Hepatocyte (in vitro differentiated cells): Measurements from ENCODE around the gene RNF7. TPM values are rescaled to one million over a fixed set of nuclear protein-coding genes. Genes with fewer than 3 reads are reported as not detected.
A peak's percentile ranks its signal among the peaks of the same experiment; 100 is the strongest.

Source experiments
- DNase-seq: peaks from one replicate; pipeline ENCODE4 v3.0.0-alpha.2; 2016; ENCODE audit warnings: low spot score
- H2AFZ ChIP-seq: fragments of 200-600 bp; sonication (generic); 2 replicates; pipeline ENCODE4 v1.6.0; 2016; ENCODE audit warnings: antibody characterized with exemption, mild to moderate bottlenecking
- H3K27ac ChIP-seq: fragments of 200-600 bp; sonication (generic); 2 replicates; pipeline ENCODE4 v1.5.1; 2016; ENCODE audit warnings: mild to moderate bottlenecking
- H3K27me3 ChIP-seq: fragments of 200-600 bp; sonication (generic); 2 replicates; pipeline ENCODE4 v1.6.1; 2016
- H3K36me3 ChIP-seq: fragments of 200-600 bp; sonication (generic); replicated peaks from 2 replicates; pipeline ENCODE4 v1.5.1; 2016; ENCODE audit warnings: low read depth; ENCODE audit not compliant: insufficient read depth
- H3K4me1 ChIP-seq: fragments of 200-600 bp; sonication (generic); 2 replicates; pipeline ENCODE4 v1.5.1; 2016; ENCODE audit warnings: mild to moderate bottlenecking, moderate library complexity; ENCODE audit not compliant: insufficient read depth
- H3K4me2 ChIP-seq: fragments of 200-600 bp; sonication (generic); 2 replicates; pipeline ENCODE4 v1.6.0; 2016
- H3K4me3 ChIP-seq: fragments of 200-600 bp; sonication (generic); 2 replicates; pipeline ENCODE4 v1.5.1; 2016; ENCODE audit warnings: mild to moderate bottlenecking
- H3K79me2 ChIP-seq: fragments of 200-600 bp; sonication (generic); 2 replicates; pipeline ENCODE4 v1.6.0; 2017; ENCODE audit warnings: mild to moderate bottlenecking
- H3K9me2 ChIP-seq: fragments of 200-600 bp; sonication (generic); replicated peaks from 2 replicates; pipeline ENCODE4 v1.6.0; 2017; ENCODE audit warnings: mild to moderate bottlenecking; ENCODE audit not compliant: insufficient read depth
- H3K9me3 ChIP-seq: fragments of 200-600 bp; sonication (generic); 2 replicates; pipeline ENCODE4 v1.5.1; 2016; ENCODE audit warnings: low read depth, mild to moderate bottlenecking
- H4K20me1 ChIP-seq: fragments of 200-600 bp; sonication (generic); 2 replicates; pipeline ENCODE4 v1.6.0; 2016; ENCODE audit warnings: mild to moderate bottlenecking; ENCODE audit not compliant: insufficient read depth, poor library complexity, severe bottlenecking
- CTCF ChIP-seq: fragments of 200-600 bp; sonication (generic); IDR thresholded peaks from 2 replicates; pipeline ENCODE4 v1.5.1; 2016; ENCODE audit warnings: antibody characterized with exemption, mild to moderate bottlenecking; ENCODE audit not compliant: poor library complexity
- EZH2 ChIP-seq: fragments of 200-600 bp; sonication (generic); IDR thresholded peaks from 2 replicates; pipeline ENCODE4 v1.6.1; 2016; ENCODE audit warnings: antibody characterized with exemption, mild to moderate bottlenecking, borderline replicate concordance
- EZH2phosphoT487 ChIP-seq: fragments of 200-600 bp; sonication (generic); IDR thresholded peaks from one replicate; pipeline ENCODE4 v1.6.1; 2018; ENCODE audit warnings: antibody characterized with exemption, mild to moderate bottlenecking, low read depth, moderate library complexity; ENCODE audit not compliant: unreplicated experiment, severe bottlenecking
- WGBS: methylation state at CpG from one replicate; pipeline ENCODE4 v1.1.6; 2016; ENCODE audit warnings: low lambda C conversion rate; ENCODE audit errors: missing lambda C conversion rate; 5-methylcytosine and 5-hydroxymethylcytosine counted together
- polyA plus RNA-seq: library from polyadenylated mRNA; unstranded; fragments of >200 nt; fragmentation: Nextera tagmentation; extraction: Ambion mirVana; gene quantifications from 2 replicates; pipeline ENCODE4 v1.2.1, GENCODE V29; 2016
- total RNA-seq: library from RNA; depleted of rRNA; stranded (reverse); fragments of >200 nt; gene quantifications from 2 replicates; pipeline ENCODE4 v1.2.3, GENCODE V29; 2014

The RNF7 gene
- total and polyA plus RNA-seq, 2 experiments from 2014 or later, result 176 to 212 TPM

DNA sequence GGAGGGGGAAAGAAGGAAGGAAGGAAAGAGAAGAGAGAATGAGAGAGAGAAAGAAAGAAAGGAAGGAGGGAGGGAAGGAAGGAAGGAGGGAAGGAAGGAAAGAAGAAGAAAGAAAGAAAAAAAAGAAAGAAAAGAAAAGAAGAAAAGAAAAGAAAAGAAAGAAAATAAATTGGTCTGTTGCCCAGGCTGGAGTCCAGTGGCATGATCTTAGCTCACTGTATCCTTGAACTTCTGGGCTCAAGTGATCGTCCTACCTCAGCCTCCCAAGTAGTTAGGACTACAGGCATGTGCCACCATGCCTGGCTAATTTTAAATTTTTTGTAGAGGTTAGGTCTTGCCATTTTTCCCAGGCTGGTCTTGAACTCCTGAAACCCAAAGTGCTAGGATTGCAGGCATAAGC is 11.6 kb upstream of the RNF7 start:
- no peaks in the 10 kb centered on the region for H3K9me3 ChIP-seq
- no peak overlapping the region for H3K4me3 ChIP-seq
- no peak overlapping the region for H3K4me2 ChIP-seq
- 89% methylated on average over 1 of the region's 1 CpG for WGBS
- H3K9me2 ChIP-seq, result no peaks in the 10 kb centered on the region
- no peak overlapping the region for H2AFZ ChIP-seq
- no peak for DNase-seq
- no peaks in the 10 kb centered on the region for H3K36me3 ChIP-seq
- no peaks in the 10 kb centered on the region for H4K20me1 ChIP-seq
- H3K27me3 ChIP-seq, result no peaks in the 10 kb centered on the region
- H3K79me2 ChIP-seq, result no peaks in the 10 kb centered on the region
- no peak overlapping the region for H3K27ac ChIP-seq
- TF ChIP-seq EZH2phosphoT487 (no peak), EZH2 (no peak), CTCF (no peak)
- no peaks in the 10 kb centered on the region for H3K4me1 ChIP-seq

DNA sequence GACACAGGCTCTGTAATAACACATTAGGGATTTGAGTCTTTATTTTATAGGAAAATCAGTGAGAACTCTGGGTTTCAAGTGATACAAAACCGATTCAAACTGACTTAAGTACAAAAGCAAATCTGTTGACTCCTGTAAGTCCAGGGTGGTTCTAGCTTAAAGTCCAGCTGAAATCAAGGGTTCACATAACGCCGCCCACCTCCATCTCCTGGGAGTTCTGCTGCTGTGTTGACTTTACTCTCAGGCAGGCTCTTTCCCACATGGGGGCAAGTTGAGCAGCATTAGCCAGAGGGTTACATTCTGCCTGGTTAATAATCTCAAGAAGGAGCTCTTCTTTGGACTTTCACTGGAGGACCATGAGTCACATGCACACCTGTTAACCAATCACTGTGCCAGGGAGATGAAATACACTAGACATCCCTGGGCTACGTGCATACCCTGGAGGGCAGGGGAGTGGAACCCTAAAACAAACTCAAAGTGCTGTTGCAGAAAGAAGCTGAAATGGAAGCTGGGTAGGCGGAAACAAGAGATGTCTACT is 9.7 kb upstream of the RNF7 start:
- no peaks in the 10 kb centered on the region for H4K20me1 ChIP-seq
- no peak overlapping the region for H3K4me3 ChIP-seq
- peak; percentile 32 for DNase-seq
- TF ChIP-seq CTCF, result no peak
- no peak for TF ChIP-seq EZH2
- no peak for TF ChIP-seq EZH2phosphoT487
- H3K9me3 ChIP-seq, result no peaks in the 10 kb centered on the region
- no peaks in the 10 kb centered on the region for H3K36me3 ChIP-seq
- H3K9me2 ChIP-seq, result no peaks in the 10 kb centered on the region
- H2AFZ ChIP-seq, result no peak overlapping the region
- WGBS, result 70% methylated on average over 5 of the region's 5 CpGs
- no peak overlapping the region for H3K4me2 ChIP-seq
- no peaks in the 10 kb centered on the region for H3K79me2 ChIP-seq
- H3K27me3 ChIP-seq, result no peaks in the 10 kb centered on the region
- no peaks in the 10 kb centered on the region for H3K4me1 ChIP-seq
- no peak overlapping the region for H3K27ac ChIP-seq

GRCh38 chr3:141729240-141729639 is 8.9 kb upstream of the RNF7 start:
- no peak for DNase-seq
- Histone ChIP-seq H3K27ac (no peak overlapping the region), H3K4me2 (no peak overlapping the region), H3K9me2 (no peaks in the 10 kb centered on the region), H3K36me3 (no peaks in the 10 kb centered on the region), H3K9me3 (no peaks in the 10 kb centered on the region), H4K20me1 (no peaks in the 10 kb centered on the region), H3K79me2 (no peaks in the 10 kb centered on the region), H3K4me3 (no peak overlapping the region), H3K4me1 (no peaks in the 10 kb centered on the region), H2AFZ (no peak overlapping the region), H3K27me3 (no peaks in the 10 kb centered on the region)
- 89% methylated on average over 4 of the region's 4 CpGs for WGBS
- no peak for TF ChIP-seq EZH2phosphoT487
- no peak for TF ChIP-seq EZH2
- TF ChIP-seq CTCF, result no peak

- Histone ChIP-seq H3K27ac (no peak overlapping the region), H2AFZ (no peak overlapping the region), H3K4me3 (no peak overlapping the region), H3K36me3 (no peaks in the 10 kb centered on the region), H3K9me2 (no peaks in the 10 kb centered on the region), H3K4me2 (no peak overlapping the region), H3K9me3 (no peaks in the 10 kb centered on the region), H3K4me1 (peaks cover 7% of the 10 kb centered on the region), H4K20me1 (no peaks in the 10 kb centered on the region), H3K79me2 (peaks cover 15% of the 10 kb centered on the region), H3K27me3 (no peaks in the 10 kb centered on the region)
- no peak for DNase-seq
- TF ChIP-seq EZH2 (no peak), EZH2phosphoT487 (no peak), CTCF (no peak)
These were observed 2.9 kb upstream of the RNF7 start for GRCh38 chr3:141735176-141735575.
